Measurements from ENCODE around the gene SAMD8.

SAMD8 gene

GRCh38 chr10:75175046-75175445 lies 63.6 kb downstream of the SAMD8 start:
- DNase-seq (ENCODE audit: low read depth) = no peak
- H3K4me3 ChIP-seq (ENCODE audit: low read depth, low read length) = no peak overlapping the region
- TF ChIP-seq, protein P1, sequence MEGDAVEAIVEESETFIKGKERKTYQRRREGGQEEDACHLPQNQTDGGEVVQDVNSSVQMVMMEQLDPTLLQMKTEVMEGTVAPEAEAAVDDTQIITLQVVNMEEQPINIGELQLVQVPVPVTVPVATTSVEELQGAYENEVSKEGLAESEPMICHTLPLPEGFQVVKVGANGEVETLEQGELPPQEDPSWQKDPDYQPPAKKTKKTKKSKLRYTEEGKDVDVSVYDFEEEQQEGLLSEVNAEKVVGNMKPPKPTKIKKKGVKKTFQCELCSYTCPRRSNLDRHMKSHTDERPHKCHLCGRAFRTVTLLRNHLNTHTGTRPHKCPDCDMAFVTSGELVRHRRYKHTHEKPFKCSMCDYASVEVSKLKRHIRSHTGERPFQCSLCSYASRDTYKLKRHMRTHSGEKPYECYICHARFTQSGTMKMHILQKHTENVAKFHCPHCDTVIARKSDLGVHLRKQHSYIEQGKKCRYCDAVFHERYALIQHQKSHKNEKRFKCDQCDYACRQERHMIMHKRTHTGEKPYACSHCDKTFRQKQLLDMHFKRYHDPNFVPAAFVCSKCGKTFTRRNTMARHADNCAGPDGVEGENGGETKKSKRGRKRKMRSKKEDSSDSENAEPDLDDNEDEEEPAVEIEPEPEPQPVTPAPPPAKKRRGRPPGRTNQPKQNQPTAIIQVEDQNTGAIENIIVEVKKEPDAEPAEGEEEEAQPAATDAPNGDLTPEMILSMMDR (IDR thresholded peaks at IDR 0.05; ENCODE audit: low read depth, low read length, missing control alignments) = no peak

GRCh38 chr10:75176046-75176445 lies 64.6 kb downstream of the SAMD8 start:
- DNase-seq (ENCODE audit: low read depth) = no peak
- no peak overlapping the region for H3K4me3 ChIP-seq (ENCODE audit: low read depth, low read length)
- TF ChIP-seq, protein P1 (IDR thresholded peaks at IDR 0.05; ENCODE audit: low read depth, low read length, missing control alignments) = no peak

DNA sequence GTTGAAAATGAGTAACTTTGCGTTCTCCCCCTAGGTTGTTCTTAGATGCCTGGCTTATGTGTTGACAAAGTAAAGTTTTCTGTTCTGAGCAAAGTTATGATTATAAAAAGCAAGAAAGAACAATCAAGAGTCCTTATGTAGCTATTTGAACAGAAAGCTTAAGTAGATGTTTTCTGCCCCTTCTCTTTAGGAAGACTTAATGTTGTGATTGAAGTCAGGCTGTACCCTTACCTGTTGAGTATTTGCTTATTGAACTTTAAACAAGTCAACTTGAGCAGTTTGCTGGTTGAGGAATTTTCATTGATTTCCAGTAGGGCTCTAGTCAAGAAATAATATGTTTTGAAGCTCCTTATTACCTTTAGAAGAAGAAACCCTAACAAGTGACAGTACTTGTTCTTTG lies 65.3 kb downstream of the SAMD8 start:
- H3K4me3 ChIP-seq (ENCODE audit: low read depth, low read length) = no peak overlapping the region
- no peak for DNase-seq (ENCODE audit: low read depth)
- TF ChIP-seq, protein P1 (IDR thresholded peaks at IDR 0.05; ENCODE audit: low read depth, low read length, missing control alignments) = no peak

- TF ChIP-seq, protein P1 (IDR thresholded peaks at IDR 0.05; ENCODE audit: low read depth, low read length, missing control alignments) = no peak
These were observed 68.3 kb downstream of the SAMD8 start for GRCh38 chr10:75179657-75180177.

DNA sequence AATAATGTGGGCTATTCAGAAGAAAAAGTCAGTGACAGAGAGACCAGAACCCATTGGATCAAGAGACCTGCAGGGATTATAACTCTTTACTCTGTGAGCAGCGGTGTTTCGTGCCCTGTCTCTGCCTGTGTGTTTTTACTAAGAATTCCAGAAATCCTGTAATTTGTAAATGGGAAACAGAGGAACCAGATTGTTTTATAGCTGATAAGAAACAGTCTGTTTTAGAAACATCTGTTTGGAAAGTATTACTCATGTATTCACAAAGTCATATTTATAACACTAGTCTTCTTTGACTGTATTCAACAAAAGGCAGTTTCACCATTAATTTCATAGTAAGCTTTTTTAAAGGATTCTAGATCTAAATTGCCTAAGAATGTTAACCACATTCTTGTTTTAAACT lies 69.1 kb downstream of the SAMD8 start:
- TF ChIP-seq, protein P1 (IDR thresholded peaks at IDR 0.05; ENCODE audit: low read depth, low read length, missing control alignments) = no peak
- H3K4me3 ChIP-seq (ENCODE audit: low read depth, low read length) = no peak overlapping the region
- no peak for DNase-seq (ENCODE audit: low read depth)

More at GRCh38 chr10:75179657-75180177, 68.3 kb downstream of the SAMD8 start:
- DNase-seq (ENCODE audit: low read depth) = no peak
- H3K4me3 ChIP-seq (ENCODE audit: low read depth, low read length) = no peak overlapping the region

DNA sequence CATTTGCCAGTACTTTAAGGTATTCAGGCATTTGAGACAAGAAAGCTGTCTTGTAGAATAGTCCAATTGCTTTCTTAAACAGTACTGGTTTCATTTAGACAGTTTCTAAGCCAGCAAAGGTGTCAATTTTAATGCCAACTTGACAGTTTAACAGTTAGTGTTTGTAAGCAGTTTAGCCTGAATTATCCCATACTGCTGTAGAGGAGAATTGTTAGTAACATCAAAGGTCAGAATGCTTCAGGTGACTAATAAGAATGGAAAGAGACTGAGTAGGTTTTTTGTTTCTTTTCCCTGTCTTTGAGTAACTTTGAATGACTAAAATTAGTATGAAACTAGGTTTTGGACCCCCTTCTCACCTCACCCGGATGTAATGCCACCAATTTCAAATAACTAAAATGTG lies 69.6 kb downstream of the SAMD8 start:
- no peak for DNase-seq (ENCODE audit: low read depth)
- no peak overlapping the region for H3K4me3 ChIP-seq (ENCODE audit: low read depth, low read length)
- TF ChIP-seq, protein P1 (IDR thresholded peaks at IDR 0.05; ENCODE audit: low read depth, low read length, missing control alignments) = no peak

GRCh38 chr10:75186310-75186709 lies 74.9 kb downstream of the SAMD8 start:
- TF ChIP-seq, protein P1 (IDR thresholded peaks at IDR 0.05; ENCODE audit: low read depth, low read length, missing control alignments) = no peak
- H3K4me3 ChIP-seq (ENCODE audit: low read depth, low read length) = no peak overlapping the region
- DNase-seq (ENCODE audit: low read depth) = no peak
